ENCODE data around the gene MYBPC1.
"Not testable (repeated sequence)": the region's sequence is repeated elsewhere in the genome, so short reads cannot be mapped to it uniquely, and the experiment has no call there.

Gene MYBPC1

DNA sequence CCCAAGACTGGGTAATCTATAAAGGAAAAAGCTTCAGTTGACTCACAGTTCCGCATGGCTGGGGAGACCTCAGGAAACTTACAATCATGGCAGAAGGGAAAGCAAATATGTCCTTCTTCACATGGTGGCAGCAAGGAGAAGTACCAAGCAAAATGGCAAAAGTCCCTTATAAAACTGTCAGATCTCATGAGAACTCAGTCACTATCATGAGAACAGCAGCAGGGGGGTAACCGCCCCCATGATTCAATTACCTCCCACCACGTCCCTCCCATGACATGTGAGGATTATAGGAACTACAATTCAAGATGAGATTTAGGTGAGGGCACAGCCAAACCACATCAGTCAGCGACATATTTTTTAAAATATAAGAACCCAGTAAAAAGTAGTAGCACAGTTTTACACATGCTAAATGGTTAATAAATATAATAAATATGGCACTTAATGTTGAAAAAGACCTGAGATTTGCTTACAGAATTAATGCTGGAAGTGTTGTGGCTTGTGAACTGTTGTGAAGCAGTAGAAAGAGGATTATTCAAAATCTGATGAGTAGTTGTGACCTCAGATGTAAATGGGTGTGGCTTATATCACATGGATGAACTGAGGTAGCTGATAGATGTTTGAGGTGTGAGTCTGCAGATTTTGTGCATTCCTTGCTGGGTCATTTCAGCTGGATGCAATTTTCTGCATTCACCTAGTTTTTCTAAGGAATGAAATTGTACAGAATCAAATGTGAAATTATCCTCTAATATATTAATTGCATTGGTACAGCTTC is 55.8 kb downstream of the MYBPC1 start:
- TF ChIP-seq, protein P1, sequence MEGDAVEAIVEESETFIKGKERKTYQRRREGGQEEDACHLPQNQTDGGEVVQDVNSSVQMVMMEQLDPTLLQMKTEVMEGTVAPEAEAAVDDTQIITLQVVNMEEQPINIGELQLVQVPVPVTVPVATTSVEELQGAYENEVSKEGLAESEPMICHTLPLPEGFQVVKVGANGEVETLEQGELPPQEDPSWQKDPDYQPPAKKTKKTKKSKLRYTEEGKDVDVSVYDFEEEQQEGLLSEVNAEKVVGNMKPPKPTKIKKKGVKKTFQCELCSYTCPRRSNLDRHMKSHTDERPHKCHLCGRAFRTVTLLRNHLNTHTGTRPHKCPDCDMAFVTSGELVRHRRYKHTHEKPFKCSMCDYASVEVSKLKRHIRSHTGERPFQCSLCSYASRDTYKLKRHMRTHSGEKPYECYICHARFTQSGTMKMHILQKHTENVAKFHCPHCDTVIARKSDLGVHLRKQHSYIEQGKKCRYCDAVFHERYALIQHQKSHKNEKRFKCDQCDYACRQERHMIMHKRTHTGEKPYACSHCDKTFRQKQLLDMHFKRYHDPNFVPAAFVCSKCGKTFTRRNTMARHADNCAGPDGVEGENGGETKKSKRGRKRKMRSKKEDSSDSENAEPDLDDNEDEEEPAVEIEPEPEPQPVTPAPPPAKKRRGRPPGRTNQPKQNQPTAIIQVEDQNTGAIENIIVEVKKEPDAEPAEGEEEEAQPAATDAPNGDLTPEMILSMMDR (IDR thresholded peaks at IDR 0.05; ENCODE audit: borderline replicate concordance, insufficient read depth, low read depth, low read length): no peak
- H3K4me3 ChIP-seq (ENCODE audit: low read depth, low read length): no peak overlapping the region

DNA sequence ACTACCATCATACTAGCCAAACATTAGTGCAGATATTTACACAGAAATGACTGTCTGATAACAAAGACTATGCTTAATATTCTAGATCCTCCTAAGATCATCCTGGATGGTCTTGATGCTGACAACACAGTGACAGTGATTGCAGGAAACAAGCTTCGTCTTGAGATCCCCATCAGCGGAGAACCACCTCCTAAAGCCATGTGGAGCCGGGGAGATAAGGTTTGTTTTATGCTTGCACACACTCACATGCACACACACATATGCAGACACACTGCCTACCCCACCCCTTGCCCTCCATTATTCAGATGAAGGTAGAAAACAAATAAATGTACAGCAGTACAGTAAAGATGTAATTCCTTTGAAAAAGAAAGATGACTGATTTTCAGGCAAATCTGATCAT is 58.3 kb downstream of the MYBPC1 start:
- TF ChIP-seq, protein P1 (IDR thresholded peaks at IDR 0.05; ENCODE audit: borderline replicate concordance, insufficient read depth, low read depth, low read length): no peak
- H3K4me3 ChIP-seq (ENCODE audit: low read depth, low read length): no peak overlapping the region

DNA sequence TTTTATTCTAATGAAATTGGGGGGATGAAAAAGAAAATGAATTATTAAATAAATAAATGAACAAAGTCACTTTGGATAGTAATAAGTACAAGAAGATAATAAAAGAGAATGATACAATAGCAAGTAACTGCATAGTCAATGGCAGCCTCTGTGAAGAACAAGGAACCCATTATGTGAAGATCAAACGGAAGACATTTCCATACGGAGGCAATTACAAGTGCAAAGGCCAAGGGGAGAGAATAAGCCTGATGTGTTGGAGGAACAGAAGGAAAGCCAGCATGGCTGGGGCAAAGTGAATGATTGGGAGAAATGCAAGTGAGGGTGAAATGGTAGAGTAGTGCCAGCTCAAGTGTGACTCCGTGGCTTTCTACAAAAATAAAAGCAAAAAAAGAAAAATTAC is 58.7 kb downstream of the MYBPC1 start:
- H3K4me3 ChIP-seq (ENCODE audit: low read depth, low read length): no peak overlapping the region
- TF ChIP-seq, protein P1 (IDR thresholded peaks at IDR 0.05; ENCODE audit: borderline replicate concordance, insufficient read depth, low read depth, low read length): no peak

DNA sequence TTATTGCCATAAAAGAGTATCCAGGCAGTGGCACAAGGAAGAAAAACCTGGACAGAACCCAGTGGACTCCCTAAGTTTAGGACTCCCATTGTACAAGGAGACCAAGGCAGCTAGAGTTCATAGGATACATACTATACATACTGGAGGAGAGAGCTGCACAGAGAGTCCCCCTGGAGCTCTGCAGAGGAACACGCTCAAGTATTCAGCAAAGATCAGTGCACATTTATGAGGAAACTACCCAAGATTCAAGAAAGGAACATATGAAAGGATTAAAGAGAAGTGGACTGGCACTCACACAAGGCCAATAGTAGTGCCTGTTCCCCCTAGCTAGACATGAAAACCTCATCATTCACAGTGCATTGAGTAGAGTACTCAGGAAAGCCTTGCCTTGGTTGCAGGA is 59.7 kb downstream of the MYBPC1 start:
- H3K4me3 ChIP-seq (ENCODE audit: low read depth, low read length): no peak overlapping the region
- TF ChIP-seq, protein P1 (IDR thresholded peaks at IDR 0.05; ENCODE audit: borderline replicate concordance, insufficient read depth, low read depth, low read length): no peak

DNA sequence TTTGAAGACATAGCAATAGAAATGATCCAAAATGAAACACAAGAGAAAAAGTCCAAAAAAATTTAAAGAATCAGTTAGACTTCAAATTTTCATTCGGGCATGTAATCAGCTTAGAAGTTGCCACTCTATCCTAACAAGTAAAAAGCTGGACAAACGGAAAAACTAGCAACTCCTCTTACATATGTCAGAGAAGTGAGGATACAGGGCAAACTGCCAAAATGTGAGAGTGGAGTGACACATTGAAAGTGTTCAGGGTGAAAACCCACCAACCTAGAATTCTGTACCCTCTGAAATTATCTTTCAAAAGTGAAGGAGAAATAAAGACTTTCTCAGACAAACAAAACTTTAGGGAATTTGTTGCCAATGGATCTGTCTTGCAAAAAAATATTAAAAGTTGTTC is 60.6 kb downstream of the MYBPC1 start:
- TF ChIP-seq, protein P1 (IDR thresholded peaks at IDR 0.05; ENCODE audit: borderline replicate concordance, insufficient read depth, low read depth, low read length): no peak
- H3K4me3 ChIP-seq (ENCODE audit: low read depth, low read length): no peak overlapping the region

DNA sequence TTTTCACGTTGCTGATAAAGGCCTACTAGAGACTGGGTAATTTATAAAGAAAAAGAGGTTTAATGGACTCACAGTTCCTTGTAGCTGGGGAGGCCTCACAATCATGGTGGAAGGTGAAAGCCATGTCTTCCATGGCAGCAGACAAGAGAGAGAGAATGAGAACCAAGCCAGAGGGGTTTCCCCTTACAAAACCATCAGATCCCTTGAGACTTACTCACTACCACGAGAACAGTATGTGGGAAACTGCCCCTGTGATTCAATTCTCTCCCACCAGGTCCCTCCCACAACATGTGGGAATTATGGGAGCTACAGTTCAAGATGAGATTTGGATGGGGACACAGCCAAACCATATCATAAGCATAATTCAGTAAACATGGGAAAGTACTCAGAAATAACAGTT is 65.9 kb downstream of the MYBPC1 start:
- H3K4me3 ChIP-seq (ENCODE audit: low read depth, low read length): not testable (repeated sequence)

DNA sequence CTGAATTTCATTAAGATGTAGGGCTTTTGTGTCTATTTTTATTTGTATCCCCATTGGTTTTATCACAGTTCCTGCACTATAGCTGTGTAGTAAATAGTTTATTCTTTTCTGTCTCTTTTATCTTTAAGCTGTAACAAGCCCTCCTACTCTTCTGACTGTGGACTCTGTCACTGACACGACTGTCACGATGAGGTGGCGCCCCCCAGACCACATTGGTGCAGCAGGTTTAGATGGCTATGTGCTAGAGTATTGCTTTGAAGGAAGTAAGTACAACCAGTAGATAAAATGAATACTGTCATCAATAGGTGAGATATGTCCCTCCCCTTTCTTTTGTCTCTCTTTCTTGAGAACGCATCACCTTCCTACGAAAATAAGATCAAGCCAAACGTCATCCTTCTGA is 68.5 kb downstream of the MYBPC1 start:
- TF ChIP-seq, protein P1 (IDR thresholded peaks at IDR 0.05; ENCODE audit: borderline replicate concordance, insufficient read depth, low read depth, low read length): no peak
- no peak overlapping the region for H3K4me3 ChIP-seq (ENCODE audit: low read depth, low read length)
